ENCODE measurements around the gene ZNF827.

ZNF827 gene

GRCh38 chr4:145878501-145879435 lies 59.9 kb downstream of the ZNF827 start:
- no peaks in the 10 kb centered on the region for H3K27me3 ChIP-seq (ENCODE audit: low read depth)
- H3K4me1 ChIP-seq: no peaks in the 10 kb centered on the region
- no peak for DNase-seq (ENCODE audit: low spot score in 2 of 2)
- in situ Hi-C loops (cut with MboI; ENCODE audit: low sequenced_read_pairs): no loop called here
- H3K4me3 ChIP-seq: no peak overlapping the region
- H3K36me3 ChIP-seq (replicated peaks): peaks cover 6% of the 10 kb centered on the region; the same call in 1 of the 2 replicates
- H3K9me3 ChIP-seq: no peaks in the 10 kb centered on the region

- Histone ChIP-seq H3K27me3 (ENCODE audit: low read depth) (no peaks in the 10 kb centered on the region), H3K4me1 (no peaks in the 10 kb centered on the region), H3K9me3 (no peaks in the 10 kb centered on the region), H3K4me3 (no peak overlapping the region), H3K36me3 (replicated peaks) (peaks cover 6% of the 10 kb centered on the region; the same call in 1 of the 2 replicates)
- no peak for DNase-seq (ENCODE audit: low spot score in 2 of 2)
- in situ Hi-C loops (cut with MboI; ENCODE audit: low sequenced_read_pairs): no loop called here
Observed at GRCh38 chr4:145876531-145877180, 62.0 kb downstream of the ZNF827 start.

- H3K36me3 ChIP-seq (replicated peaks): peaks cover 10% of the 10 kb centered on the region; the same call in 1 of the 2 replicates
Observed at GRCh38 chr4:145873901-145874300, 64.7 kb downstream of the ZNF827 start.

GRCh38 chr4:145871209-145871608 lies 67.4 kb downstream of the ZNF827 start:
- H3K9me3 ChIP-seq: no peaks in the 10 kb centered on the region
- H3K4me3 ChIP-seq: no peak overlapping the region
- in situ Hi-C loops (cut with MboI; ENCODE audit: low sequenced_read_pairs): no loop called here
- peaks cover 14% of the 10 kb centered on the region for H3K4me1 ChIP-seq
- H3K27me3 ChIP-seq (ENCODE audit: low read depth): no peaks in the 10 kb centered on the region
- DNase-seq (ENCODE audit: low spot score in 2 of 2): no peak
- H3K36me3 ChIP-seq (replicated peaks): peaks cover 8% of the 10 kb centered on the region; the same call in 1 of the 2 replicates

More at GRCh38 chr4:145873901-145874300, 64.7 kb downstream of the ZNF827 start:
- in situ Hi-C loops (cut with MboI; ENCODE audit: low sequenced_read_pairs): no loop called here
- Histone ChIP-seq H3K4me1 (peaks cover 14% of the 10 kb centered on the region), H3K4me3 (no peak overlapping the region), H3K27me3 (ENCODE audit: low read depth) (no peaks in the 10 kb centered on the region), H3K9me3 (no peaks in the 10 kb centered on the region)
- no peak for DNase-seq (ENCODE audit: low spot score in 2 of 2)

- Histone ChIP-seq H3K27me3 (ENCODE audit: low read depth) (no peaks in the 10 kb centered on the region), H3K9me3 (no peaks in the 10 kb centered on the region), H3K4me3 (no peak overlapping the region), H3K4me1 (peaks cover 14% of the 10 kb centered on the region), H3K36me3 (replicated peaks) (peaks cover 7% of the 10 kb centered on the region; the same call in 1 of the 2 replicates)
- in situ Hi-C loops (cut with MboI; ENCODE audit: low sequenced_read_pairs): no loop called here
- DNase-seq (ENCODE audit: low spot score in 2 of 2): peak; percentile 74 to 87
Observed at GRCh38 chr4:145870155-145871020, 68.2 kb downstream of the ZNF827 start.

- no peak for DNase-seq (ENCODE audit: low spot score in 2 of 2)
- H3K36me3 ChIP-seq (replicated peaks): peaks cover 7% of the 10 kb centered on the region; the same call in 1 of the 2 replicates
Observed at GRCh38 chr4:145868637-145869409, 69.8 kb downstream of the ZNF827 start.

GRCh38 chr4:145867406-145867805 lies 71.2 kb downstream of the ZNF827 start:
- Histone ChIP-seq H3K36me3 (replicated peaks) (peaks cover 7% of the 10 kb centered on the region; the same call in 1 of the 2 replicates), H3K4me3 (no peak overlapping the region), H3K27me3 (ENCODE audit: low read depth) (no peaks in the 10 kb centered on the region), H3K4me1 (peaks cover 14% of the 10 kb centered on the region), H3K9me3 (no peaks in the 10 kb centered on the region)
- no peak for DNase-seq (ENCODE audit: low spot score in 2 of 2)
- in situ Hi-C loops (cut with MboI; ENCODE audit: low sequenced_read_pairs): no loop called here

More at GRCh38 chr4:145868637-145869409, 69.8 kb downstream of the ZNF827 start:
- no peak overlapping the region for H3K4me3 ChIP-seq
- peaks cover 14% of the 10 kb centered on the region for H3K4me1 ChIP-seq
- H3K9me3 ChIP-seq: no peaks in the 10 kb centered on the region
- no peaks in the 10 kb centered on the region for H3K27me3 ChIP-seq (ENCODE audit: low read depth)
- in situ Hi-C loops (cut with MboI; ENCODE audit: low sequenced_read_pairs): no loop called here

DNA sequence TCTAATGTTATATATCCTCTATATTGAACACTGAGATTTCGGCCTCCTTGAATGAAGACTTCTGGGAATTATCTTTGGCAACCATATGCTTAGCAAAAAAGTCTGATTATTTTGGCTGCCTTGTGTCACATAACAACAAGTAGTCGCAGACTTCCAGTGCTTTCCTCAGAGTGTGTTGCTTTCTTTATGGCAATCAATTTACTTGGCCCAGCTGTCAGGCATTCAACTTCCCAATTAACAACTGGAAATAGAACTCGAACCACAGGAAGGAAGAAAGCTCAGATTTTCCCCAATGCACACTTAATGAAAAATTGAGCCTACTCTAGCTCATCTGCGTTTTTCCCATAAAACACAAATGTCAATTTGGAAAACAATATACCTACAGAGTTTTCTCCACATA lies 71.6 kb downstream of the ZNF827 start:
- in situ Hi-C loops (cut with MboI; ENCODE audit: low sequenced_read_pairs): no loop called here
- H3K9me3 ChIP-seq: no peaks in the 10 kb centered on the region
- H3K27me3 ChIP-seq (ENCODE audit: low read depth): no peaks in the 10 kb centered on the region
- H3K4me3 ChIP-seq: no peak overlapping the region
- H3K4me1 ChIP-seq: peaks cover 14% of the 10 kb centered on the region
- no peak for DNase-seq (ENCODE audit: low spot score in 2 of 2)
- H3K36me3 ChIP-seq (replicated peaks): peaks cover 7% of the 10 kb centered on the region; the same call in 1 of the 2 replicates

- H3K4me1 ChIP-seq: peaks cover 6% of the 10 kb centered on the region
- no peaks in the 10 kb centered on the region for H3K27me3 ChIP-seq (ENCODE audit: low read depth)
- no peak overlapping the region for H3K4me3 ChIP-seq
- DNase-seq (ENCODE audit: low spot score in 2 of 2): no peak
- in situ Hi-C loops (cut with MboI; ENCODE audit: low sequenced_read_pairs): no loop called here
- peaks cover 7% of the 10 kb centered on the region; the same call in 1 of the 2 replicates for H3K36me3 ChIP-seq (replicated peaks)
- H3K9me3 ChIP-seq: no peaks in the 10 kb centered on the region
Observed at GRCh38 chr4:145865274-145865941, 73.2 kb downstream of the ZNF827 start.

DNA sequence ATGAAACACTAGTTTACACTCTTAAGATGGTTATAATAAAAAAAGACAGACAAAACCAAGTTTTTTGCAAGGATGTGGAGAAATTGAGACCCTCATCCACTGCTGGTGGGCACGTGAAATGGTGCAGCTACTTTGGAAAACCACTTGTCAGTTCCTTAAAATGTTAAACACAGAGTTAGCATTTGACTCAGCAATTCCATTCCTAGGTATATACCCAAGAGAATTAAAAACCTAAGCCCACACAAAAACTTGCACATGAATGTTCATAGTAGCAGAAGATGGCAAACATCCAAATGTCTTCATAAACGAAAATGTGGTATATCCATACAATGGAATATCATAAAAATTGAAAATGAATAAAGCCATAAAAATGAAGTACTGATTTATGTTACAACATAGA lies 75.4 kb downstream of the ZNF827 start:
- Histone ChIP-seq H3K9me3 (no peaks in the 10 kb centered on the region), H3K4me1 (no peaks in the 10 kb centered on the region), H3K27me3 (ENCODE audit: low read depth) (no peaks in the 10 kb centered on the region), H3K36me3 (replicated peaks) (peaks cover 3% of the 10 kb centered on the region; the same call in 1 of the 2 replicates), H3K4me3 (no peak overlapping the region)
- DNase-seq (ENCODE audit: low spot score in 2 of 2): no peak
- in situ Hi-C loops (cut with MboI; ENCODE audit: low sequenced_read_pairs): no loop called here

GRCh38 chr4:145861336-145862318 lies 77.0 kb downstream of the ZNF827 start:
- Histone ChIP-seq H3K27me3 (ENCODE audit: low read depth) (no peaks in the 10 kb centered on the region), H3K4me1 (no peaks in the 10 kb centered on the region), H3K36me3 (replicated peaks) (no peaks in the 10 kb centered on the region; the same call in 1 of the 2 replicates), H3K4me3 (no peak overlapping the region), H3K9me3 (no peaks in the 10 kb centered on the region)
- in situ Hi-C loops (cut with MboI; ENCODE audit: low sequenced_read_pairs): no loop called here
- no peak for DNase-seq (ENCODE audit: low spot score in 2 of 2)

All from HAP-1 (cell line).